ENCODE measurements around the gene NKX1-2. TPM values are rescaled to one million over a fixed set of nuclear protein-coding genes. Genes with fewer than 3 reads are reported as not detected.

The NKX1-2 gene
- total RNA-seq, 1 donor from 2014 or later, result 0.29 TPM

GRCh38 chr10:124474514-124475070, 24.8 kb upstream of the NKX1-2 start:
- no peaks in the 10 kb centered on the region for H3K27me3 Mint-ChIP-seq

GRCh38 chr10:124473070-124473469, 23.2 kb upstream of the NKX1-2 start:
- no peaks in the 10 kb centered on the region for H3K27me3 Mint-ChIP-seq
- no peaks in the 10 kb centered on the region for H3K36me3 Mint-ChIP-seq
- no peak for DNase-seq (ENCODE audit: extremely low spot score, unreplicated experiment)
- no peak overlapping the region for H3K27ac Mint-ChIP-seq
- TF ChIP-seq CTCF (conservative IDR thresholded peaks at IDR 0.05), result no peak
- H3K4me3 Mint-ChIP-seq, result no peak overlapping the region
- no peaks in the 10 kb centered on the region for H3K4me1 Mint-ChIP-seq (ENCODE audit: unreplicated experiment)
- H3K9me3 Mint-ChIP-seq, result no peaks in the 10 kb centered on the region

More at GRCh38 chr10:124474514-124475070, 24.8 kb upstream of the NKX1-2 start:
- H3K36me3 Mint-ChIP-seq, result no peaks in the 10 kb centered on the region
- H3K9me3 Mint-ChIP-seq, result no peaks in the 10 kb centered on the region
- no peak for TF ChIP-seq CTCF (conservative IDR thresholded peaks at IDR 0.05)
- H3K27ac Mint-ChIP-seq, result no peak overlapping the region
- no peaks in the 10 kb centered on the region for H3K4me1 Mint-ChIP-seq (ENCODE audit: unreplicated experiment)
- DNase-seq (ENCODE audit: extremely low spot score, unreplicated experiment), result no peak
- no peak overlapping the region for H3K4me3 Mint-ChIP-seq

- Mint-ChIP-seq H3K27me3 (no peaks in the 10 kb centered on the region), H3K9me3 (no peaks in the 10 kb centered on the region), H3K4me1 (ENCODE audit: unreplicated experiment) (no peaks in the 10 kb centered on the region), H3K27ac (no peak overlapping the region), H3K4me3 (no peak overlapping the region), H3K36me3 (no peaks in the 10 kb centered on the region)
- no peak for TF ChIP-seq CTCF (conservative IDR thresholded peaks at IDR 0.05)
- DNase-seq (ENCODE audit: extremely low spot score, unreplicated experiment), result no peak
Measured at GRCh38 chr10:124472071-124472470, 22.2 kb upstream of the NKX1-2 start.

GRCh38 chr10:124470544-124471434, 21.0 kb upstream of the NKX1-2 start:
- Mint-ChIP-seq H3K4me3 (no peak overlapping the region), H3K9me3 (no peaks in the 10 kb centered on the region), H3K27ac (peak overlapping the region; percentile 76), H3K4me1 (ENCODE audit: unreplicated experiment) (peaks cover 5% of the 10 kb centered on the region), H3K27me3 (no peaks in the 10 kb centered on the region), H3K36me3 (no peaks in the 10 kb centered on the region)
- TF ChIP-seq CTCF (conservative IDR thresholded peaks at IDR 0.05), result no peak
- DNase-seq (ENCODE audit: extremely low spot score, unreplicated experiment), result no peak

GRCh38 chr10:124469956-124470484, 20.2 kb upstream of the NKX1-2 start:
- Mint-ChIP-seq H3K27ac (peak overlapping the region; percentile 76), H3K4me3 (no peak overlapping the region), H3K9me3 (no peaks in the 10 kb centered on the region), H3K27me3 (no peaks in the 10 kb centered on the region), H3K4me1 (ENCODE audit: unreplicated experiment) (peaks cover 8% of the 10 kb centered on the region), H3K36me3 (no peaks in the 10 kb centered on the region)
- no peak for DNase-seq (ENCODE audit: extremely low spot score, unreplicated experiment)
- no peak for TF ChIP-seq CTCF (conservative IDR thresholded peaks at IDR 0.05)
